ENCODE measurements around the gene NOP10. TPM values are rescaled to one million over a fixed set of nuclear protein-coding genes. Genes with fewer than 3 reads are reported as not detected.

The NOP10 gene
- total and polyA plus RNA-seq, 2 of the 13 experiments (the other 11 are each of a cell fraction or from before 2014, with no cell fraction given) = 239 to 369 TPM

- CTCF ChIA-PET (ENCODE audit: low intra/inter-chr PET ratio, low total read pairs) = no interaction called here
- in situ Hi-C loops (cut with HindIII; ENCODE audit: extremely low pct_ligation_motif_present, low pct_unique_long_range_greater_than_20kb) = no loop called here
Observed at GRCh38 chr15:34325368-34325767, 17.6 kb downstream of the NOP10 start.

More at GRCh38 chr15:34325368-34325767, 17.6 kb downstream of the NOP10 start:
- no peak for TF ChIP-seq ATF2 (CRISPR knock-in tag; IDR thresholded peaks at IDR 0.05)
- TF ChIP-seq GPN1 (CRISPR knock-in tag; IDR thresholded peaks at IDR 0.05; ENCODE audit: borderline replicate concordance) = no peak
- TF ChIP-seq DMTF1 (CRISPR knock-in tag; IDR thresholded peaks at IDR 0.05) = no peak
- no peak for TF ChIP-seq HES4 (CRISPR knock-in tag; IDR thresholded peaks at IDR 0.05; ENCODE audit: borderline replicate concordance)
- TF ChIP-seq CSRNP1 (CRISPR knock-in tag; IDR thresholded peaks at IDR 0.05) = no peak
- TF ChIP-seq KDM4B (CRISPR knock-in tag; IDR thresholded peaks at IDR 0.05) = no peak
- TF ChIP-seq GZF1 (CRISPR knock-in tag; IDR thresholded peaks at IDR 0.05) = no peak
- TF ChIP-seq ZFP1 (CRISPR knock-in tag; IDR thresholded peaks at IDR 0.05) = no peak
- TF ChIP-seq MLXIP (CRISPR knock-in tag; IDR thresholded peaks at IDR 0.05; ENCODE audit: borderline replicate concordance) = no peak
- H3K4me3 ChIP-seq (replicated peaks in 1 of 3; ENCODE audit: insufficient read depth in 1 of 3, low read depth in 2 of 3, low read length in 3 of 3) = no peak overlapping the region
- no peak overlapping the region for H3K4me2 ChIP-seq (ENCODE audit: low read depth, low read length)
- intact Hi-C loops (cut with micrococcal nuclease; ENCODE audit: unreplicated experiment) = no loop called here
- no TSS peak for BruUV-seq (replicated peaks)
- H3K36me3 ChIP-seq (replicated peaks in 1 of 2; ENCODE audit: control insufficient read depth in 1 of 2, insufficient read depth in 2 of 2, low read length in 2 of 2) = no peaks in the 10 kb centered on the region
- H3K9me3 ChIP-seq (ENCODE audit: low read length) = no peaks in the 10 kb centered on the region
- DNase-seq (ENCODE audit: low spot score) (no peak), FAIRE-seq (no peak), ATAC-seq (no peak)
- H3K4me1 ChIP-seq (ENCODE audit: insufficient read depth, low read length) = no peaks in the 10 kb centered on the region
- no peaks in the 10 kb centered on the region for H4K20me1 ChIP-seq (ENCODE audit: insufficient read depth, low read length)
- no peaks in the 10 kb centered on the region for H3K27me3 ChIP-seq (ENCODE audit: control insufficient read depth in 1 of 2, insufficient read depth in 2 of 2, low read length in 2 of 2)
- POLR2A ChIA-PET = no interaction called here
- no peaks in the 10 kb centered on the region for H3K79me2 ChIP-seq (ENCODE audit: insufficient read depth, low read length)
- no peak overlapping the region for H3K9ac ChIP-seq (ENCODE audit: insufficient read depth, low read depth, low read length)
- no peak overlapping the region for H3K27ac ChIP-seq (ENCODE audit: extremely low read length, insufficient read depth, low read length)
- H2AFZ ChIP-seq (ENCODE audit: low read length) = no peak overlapping the region
